Uterus (tissue), 4 donors: ENCODE results near the gene CAMK1D. TPM values are rescaled to one million over a fixed set of nuclear protein-coding genes. Genes with fewer than 3 reads are reported as not detected.

Experiments
- DNase-seq, 2 donors: peaks; one replicate each; pipeline ENCODE4 v3.0.0-alpha.2; 2019 to 2020
- H3K27ac ChIP-seq, 2 donors: fragments of 200-600 bp; sonication (generic); 1 replicate in 1 of 2; 2 replicates in 1 of 2; pipeline ENCODE4 v1.5.1; 2016 to 2018
- H3K27me3 ChIP-seq, 2 donors: fragments of 200-600 bp; sonication (generic); one replicate each; pipeline ENCODE4 v1.5.1; 2018 to 2019; ENCODE audit warnings: control low read depth in 1 of 2
- H3K36me3 ChIP-seq, 2 donors: fragments of 200-600 bp; sonication (generic); one replicate each; pipeline ENCODE4 v1.5.1; 2019; ENCODE audit warnings: control low read depth in 1 of 2
- H3K4me1 ChIP-seq, 2 donors: fragments of 200-600 bp; sonication (generic); one replicate each; pipeline ENCODE4 v1.5.1; 2018 to 2019; ENCODE audit warnings: control low read depth in 1 of 2
- H3K4me3 ChIP-seq, 2 donors: fragments of 200-600 bp; sonication (generic); 1 replicate in 1 of 2; 2 replicates in 1 of 2; pipeline ENCODE4 v1.5.1; 2018 to 2019; ENCODE audit warnings: mild to moderate bottlenecking in 1 of 2
- H3K9me3 ChIP-seq, 2 donors: fragments of 200-600 bp; sonication (generic); one replicate each; pipeline ENCODE4 v1.5.1; 2019; ENCODE audit warnings: control low read depth in 1 of 2
- POLR2A ChIP-seq, 2 donors: fragments of 450-650 bp; IDR thresholded peaks; one replicate each; pipeline ENCODE4 v1.6.1; 2016; ENCODE audit warnings: antibody characterized with exemption in 2 of 2, mild to moderate bottlenecking in 1 of 2, moderate library complexity in 1 of 2
- intact Hi-C: fragments of 100-400 bp; cut with DNase I; formaldehyde crosslinking; loops from one replicate; pipeline ENCODE4 v1.15.1; 2023; ENCODE audit warnings: low total_unique reads
- total RNA-seq, 4 donors: library from RNA; depleted of rRNA in 3 of 4; stranded (reverse); fragments of >200 nt in 3 of 4; gene quantifications; one replicate each; pipeline versions ENCODE4 v1.1.0 to v1.2.4, GENCODE V29; 2014 to 2023
- TF ChIP-seq, protein P1 (sequence below), 4 experiments: fragments of 200-600 bp in 2 of 4; fragments of 450-650 bp in 2 of 4; sonication (generic) in 2 of 4; IDR thresholded peaks; one replicate each; pipeline ENCODE4 v1.5.1; 2016 to 2019; ENCODE audit warnings: antibody characterized with exemption in 4 of 4, mild to moderate bottlenecking in 2 of 4, moderate library complexity in 1 of 4
- donor health status: DM: yes; HTN: yes; CAD: no.

Gene CAMK1D
- total RNA-seq, 4 donors from 2014 or later: 3.5 to 48.4 (median 10.8) TPM

DNA sequence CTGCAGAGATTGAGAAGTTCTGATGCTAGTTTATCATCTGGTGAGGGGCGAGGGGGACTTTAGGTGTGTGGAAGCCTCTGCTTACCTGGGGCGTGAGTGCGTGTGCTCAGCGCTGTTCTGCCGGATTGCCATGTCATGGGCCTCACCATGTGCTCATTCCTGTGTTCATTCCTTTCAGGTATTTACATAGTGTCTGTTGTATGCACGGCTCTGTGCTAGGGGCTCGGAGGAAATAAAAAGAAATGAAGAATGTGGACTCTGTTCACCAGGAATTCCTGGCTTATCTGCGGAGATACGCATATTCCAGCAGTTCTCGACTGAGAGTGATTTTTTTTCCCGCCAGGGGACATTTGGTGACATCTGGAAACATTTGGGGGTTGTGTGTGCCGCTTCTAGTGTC lies 152.0 kb downstream of the CAMK1D start:
- no peak overlapping the region for H3K4me3 ChIP-seq
- no peaks in the 10 kb centered on the region for H3K27me3 ChIP-seq
- no peaks in the 10 kb centered on the region for H3K36me3 ChIP-seq
- no peak for DNase-seq
- intact Hi-C loops: no loop called here
- no peaks in the 10 kb centered on the region for H3K9me3 ChIP-seq
- H3K27ac ChIP-seq: no peak overlapping the region
- TF ChIP-seq POLR2A (IDR thresholded peaks at IDR 0.05): no peak
- TF ChIP-seq, protein P1, sequence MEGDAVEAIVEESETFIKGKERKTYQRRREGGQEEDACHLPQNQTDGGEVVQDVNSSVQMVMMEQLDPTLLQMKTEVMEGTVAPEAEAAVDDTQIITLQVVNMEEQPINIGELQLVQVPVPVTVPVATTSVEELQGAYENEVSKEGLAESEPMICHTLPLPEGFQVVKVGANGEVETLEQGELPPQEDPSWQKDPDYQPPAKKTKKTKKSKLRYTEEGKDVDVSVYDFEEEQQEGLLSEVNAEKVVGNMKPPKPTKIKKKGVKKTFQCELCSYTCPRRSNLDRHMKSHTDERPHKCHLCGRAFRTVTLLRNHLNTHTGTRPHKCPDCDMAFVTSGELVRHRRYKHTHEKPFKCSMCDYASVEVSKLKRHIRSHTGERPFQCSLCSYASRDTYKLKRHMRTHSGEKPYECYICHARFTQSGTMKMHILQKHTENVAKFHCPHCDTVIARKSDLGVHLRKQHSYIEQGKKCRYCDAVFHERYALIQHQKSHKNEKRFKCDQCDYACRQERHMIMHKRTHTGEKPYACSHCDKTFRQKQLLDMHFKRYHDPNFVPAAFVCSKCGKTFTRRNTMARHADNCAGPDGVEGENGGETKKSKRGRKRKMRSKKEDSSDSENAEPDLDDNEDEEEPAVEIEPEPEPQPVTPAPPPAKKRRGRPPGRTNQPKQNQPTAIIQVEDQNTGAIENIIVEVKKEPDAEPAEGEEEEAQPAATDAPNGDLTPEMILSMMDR (IDR thresholded peaks at IDR 0.05): no peak
- no peaks in the 10 kb centered on the region for H3K4me1 ChIP-seq

DNA sequence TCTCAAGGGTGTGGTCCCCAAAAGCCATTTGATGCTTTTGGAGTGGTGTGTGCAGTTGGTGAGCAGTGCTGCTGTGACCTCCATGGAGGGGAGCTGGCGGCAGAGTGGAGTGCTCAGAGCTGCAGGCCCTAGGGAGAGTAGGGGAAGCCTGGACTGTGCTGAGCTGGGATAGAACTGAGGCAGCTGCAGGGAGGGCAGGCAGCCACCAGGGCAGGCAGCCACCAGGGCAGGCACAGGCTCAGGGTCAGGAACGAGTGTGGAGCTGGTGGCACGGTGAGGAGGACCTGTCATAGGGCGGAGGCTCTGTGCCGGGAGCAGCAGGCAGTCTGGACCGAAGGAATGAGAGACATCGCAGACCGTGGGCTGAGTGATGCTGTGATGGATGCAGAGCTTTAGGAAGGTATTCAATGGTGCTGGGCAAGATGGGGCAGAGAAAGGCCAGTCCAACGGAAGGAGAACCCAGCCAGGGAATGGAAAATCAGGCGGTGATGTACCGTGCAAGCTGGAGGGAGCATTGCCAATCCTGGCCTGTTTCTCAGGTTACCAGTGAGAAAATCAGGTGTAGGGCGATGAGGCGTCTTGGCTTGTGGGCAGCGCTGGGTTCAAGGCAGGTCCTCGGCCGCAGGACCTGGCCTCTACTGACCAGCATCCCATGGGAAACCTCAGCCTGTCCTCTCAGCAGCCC lies 152.6 kb downstream of the CAMK1D start:
- TF ChIP-seq, protein P1 (IDR thresholded peaks at IDR 0.05): no peak
- TF ChIP-seq POLR2A (IDR thresholded peaks at IDR 0.05): no peak
- Histone ChIP-seq H3K9me3 (no peaks in the 10 kb centered on the region), H3K4me1 (no peaks in the 10 kb centered on the region), H3K27ac (no peak overlapping the region), H3K4me3 (no peak overlapping the region), H3K27me3 (no peaks in the 10 kb centered on the region), H3K36me3 (no peaks in the 10 kb centered on the region)
- intact Hi-C loops: no loop called here
- no peak for DNase-seq

DNA sequence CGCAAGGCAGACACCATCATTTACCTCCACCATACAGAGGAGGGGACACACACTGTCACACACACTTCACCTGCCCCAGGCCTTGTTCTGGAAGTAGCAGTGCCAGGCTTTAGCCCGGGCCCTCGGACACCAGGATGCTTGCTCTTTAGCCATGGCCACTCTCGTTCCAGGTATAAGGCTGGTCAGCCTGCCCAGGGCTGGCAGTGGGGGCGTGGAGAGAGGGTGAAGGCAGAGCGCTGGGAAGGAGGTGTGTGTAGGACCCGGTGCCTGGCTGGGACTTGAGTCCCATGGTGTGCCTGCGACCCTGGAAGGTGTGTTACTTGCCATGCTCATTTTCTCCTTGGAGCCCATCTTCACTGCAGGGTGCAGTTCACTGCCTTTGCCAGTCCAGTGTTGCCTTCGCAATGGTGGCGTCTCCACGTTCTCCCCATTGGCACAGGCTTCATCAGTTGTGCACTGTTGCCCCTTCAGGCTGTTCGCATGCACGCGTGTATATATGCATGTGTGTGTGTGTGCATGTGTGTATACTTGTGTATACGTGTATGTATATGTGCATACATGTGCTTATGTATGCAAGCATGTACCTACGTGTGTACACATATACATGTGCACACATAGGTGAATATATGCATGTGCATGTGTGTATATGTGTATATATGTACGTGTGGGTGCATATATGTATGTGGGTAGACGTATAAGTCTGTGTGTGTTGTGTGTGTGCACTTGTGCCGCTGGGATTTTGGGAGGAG lies 153.4 kb downstream of the CAMK1D start:
- no peaks in the 10 kb centered on the region for H3K27me3 ChIP-seq
- no peak overlapping the region for H3K27ac ChIP-seq
- H3K9me3 ChIP-seq: no peaks in the 10 kb centered on the region
- TF ChIP-seq POLR2A (IDR thresholded peaks at IDR 0.05): no peak
- TF ChIP-seq, protein P1 (IDR thresholded peaks at IDR 0.05): no peak
- DNase-seq: no peak
- H3K4me3 ChIP-seq: no peak overlapping the region
- no peaks in the 10 kb centered on the region for H3K4me1 ChIP-seq
- intact Hi-C loops: no loop called here
- no peaks in the 10 kb centered on the region for H3K36me3 ChIP-seq

DNA sequence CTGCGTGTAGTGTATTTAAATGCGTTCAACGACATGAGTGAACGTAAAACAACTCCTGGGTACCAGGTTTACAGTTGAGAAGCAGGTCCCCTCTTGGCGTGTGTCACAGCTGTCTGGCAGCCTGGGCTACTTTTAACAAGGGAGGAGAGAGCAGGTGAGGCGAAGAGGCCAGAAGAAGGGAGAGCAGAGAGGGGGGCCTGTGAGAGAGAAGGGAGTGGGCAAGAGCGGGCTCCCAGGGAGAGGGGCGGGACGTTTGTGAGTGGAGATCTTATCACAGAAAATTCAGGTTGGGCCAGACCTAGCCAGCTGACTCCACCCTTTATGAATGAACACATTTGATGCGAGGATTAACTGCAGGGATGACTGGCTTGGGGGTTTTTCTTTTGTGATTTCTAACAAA lies 154.0 kb downstream of the CAMK1D start:
- H3K36me3 ChIP-seq: no peaks in the 10 kb centered on the region
- H3K27me3 ChIP-seq: no peaks in the 10 kb centered on the region
- no peaks in the 10 kb centered on the region for H3K4me1 ChIP-seq
- H3K4me3 ChIP-seq: no peak overlapping the region
- H3K27ac ChIP-seq: no peak overlapping the region
- H3K9me3 ChIP-seq: no peaks in the 10 kb centered on the region
- DNase-seq: no peak
- TF ChIP-seq, protein P1 (IDR thresholded peaks at IDR 0.05): no peak
- no peak for TF ChIP-seq POLR2A (IDR thresholded peaks at IDR 0.05)
- intact Hi-C loops: no loop called here

DNA sequence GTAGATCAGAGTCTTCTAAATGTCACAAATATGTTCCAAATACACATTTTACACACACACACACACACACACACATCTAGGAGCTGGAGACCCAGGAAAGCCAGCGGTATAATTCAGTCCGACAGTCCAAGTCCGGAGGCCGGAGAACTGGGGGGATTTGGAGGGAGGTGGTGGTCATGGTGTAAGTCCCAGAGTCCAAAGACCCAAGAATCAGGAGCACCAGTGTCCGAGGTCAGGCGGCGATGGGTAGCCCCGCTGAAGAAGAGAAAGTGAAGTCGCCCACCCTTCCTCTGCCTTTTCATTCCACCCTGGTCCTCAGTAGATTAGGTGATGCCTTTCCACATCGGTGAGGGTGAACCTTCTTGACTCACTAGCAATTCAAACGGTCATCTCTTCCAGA lies 154.8 kb downstream of the CAMK1D start:
- no peak for TF ChIP-seq POLR2A (IDR thresholded peaks at IDR 0.05)
- TF ChIP-seq, protein P1 (IDR thresholded peaks at IDR 0.05): no peak
- no peaks in the 10 kb centered on the region for H3K9me3 ChIP-seq
- intact Hi-C loops: no loop called here

More for the DNA sequence above, 154.8 kb downstream of the CAMK1D start:
- no peaks in the 10 kb centered on the region for H3K36me3 ChIP-seq
- H3K4me1 ChIP-seq: no peaks in the 10 kb centered on the region
- H3K27me3 ChIP-seq: no peaks in the 10 kb centered on the region
- no peak overlapping the region for H3K4me3 ChIP-seq
- no peak for DNase-seq
- no peak overlapping the region for H3K27ac ChIP-seq
